NCI-H2227 (cell line): ENCODE measurements around the gene SPDYA.

Experiments used
- DNase-seq: peaks from one replicate; lab custom pipeline; 2025; ENCODE audit not compliant: unreplicated experiment; lab: John Stamatoyannopoulos, UW

The SPDYA gene

GRCh38 chr2:28824207-28824606, 13.6 kb downstream of the SPDYA start:
- DNase-seq: no peak

- DNase-seq: no peak
These were observed 14.2 kb downstream of the SPDYA start for GRCh38 chr2:28824870-28825269.

GRCh38 chr2:28828382-28828781, 17.7 kb downstream of the SPDYA start:
- DNase-seq: no peak

GRCh38 chr2:28833740-28834470, 23.3 kb downstream of the SPDYA start:
- no peak for DNase-seq

- no peak for DNase-seq
These were observed 25.1 kb downstream of the SPDYA start for GRCh38 chr2:28835781-28836180.

GRCh38 chr2:28838971-28839370, 28.3 kb downstream of the SPDYA start:
- no peak for DNase-seq

- DNase-seq: no peak
These were observed 31.4 kb downstream of the SPDYA start for GRCh38 chr2:28842042-28842441.

- DNase-seq: no peak
These were observed 44.6 kb downstream of the SPDYA start for GRCh38 chr2:28855193-28855592.

GRCh38 chr2:28855977-28856376, 45.3 kb downstream of the SPDYA start:
- no peak for DNase-seq

GRCh38 chr2:28868611-28869010, 58.0 kb downstream of the SPDYA start:
- DNase-seq: no peak

- peak; percentile 61 for DNase-seq
These were observed 59.0 kb downstream of the SPDYA start for GRCh38 chr2:28869494-28870145.

- DNase-seq: peak; percentile 98
These were observed 59.7 kb downstream of the SPDYA start, which contains the start of gene TRMT61B for GRCh38 chr2:28870146-28870891. TRMT61B (minus strand) TSS chr2:28870309; CDS start chr2:28870277, 32 bp downstream.

GRCh38 chr2:28871620-28872019, 61.0 kb downstream of the SPDYA start:
- no peak for DNase-seq

GRCh38 chr2:28880193-28880592, 69.6 kb downstream of the SPDYA start:
- DNase-seq: no peak

- no peak for DNase-seq
These were observed 82.9 kb downstream of the SPDYA start for GRCh38 chr2:28893488-28893887.

- DNase-seq: peak; percentile 99
These were observed 84.0 kb downstream of the SPDYA start, which contains the start of gene WDR43 for GRCh38 chr2:28894470-28895188. WDR43 (plus strand) TSS chr2:28894667; CDS start chr2:28894699, 32 bp downstream.

GRCh38 chr2:28895189-28895893, 84.7 kb downstream of the SPDYA start:
- no peak for DNase-seq

GRCh38 chr2:28896906-28897305, 86.3 kb downstream of the SPDYA start:
- no peak for DNase-seq

- no peak for DNase-seq
These were observed 87.4 kb downstream of the SPDYA start for GRCh38 chr2:28898048-28898447.
